GM23248 (cell line): Measurements from ENCODE around the gene RINL. TPM values are rescaled to one million over a fixed set of nuclear protein-coding genes. Genes with fewer than 3 reads are reported as not detected.

Experiments
- DNase-seq: peaks from one replicate; pipeline ENCODE4 v3.0.0-alpha.2; 2015
- H2AFZ ChIP-seq: fragments of 200-600 bp; sonication (generic); 2 replicates; pipeline ENCODE4 v1.6.1; 2016; ENCODE audit warnings: antibody characterized with exemption
- H3F3A ChIP-seq: fragments of 200-600 bp; sonication (generic); 2 replicates; pipeline ENCODE4 v1.6.1; 2016; ENCODE audit warnings: mild to moderate bottlenecking, antibody characterized with exemption, mixed run types; ENCODE audit not compliant: insufficient read depth
- H3K27ac ChIP-seq: fragments of 200-600 bp; sonication (generic); 2 replicates; pipeline ENCODE4 v1.5.1; 2016; ENCODE audit warnings: mild to moderate bottlenecking
- H3K27me3 ChIP-seq: fragments of 200-600 bp; sonication (generic); replicated peaks from 2 replicates; pipeline ENCODE4 v1.6.1; 2016; ENCODE audit warnings: mild to moderate bottlenecking; ENCODE audit not compliant: insufficient read depth
- H3K36me3 ChIP-seq: fragments of 200-600 bp; sonication (generic); 2 replicates; pipeline ENCODE4 v1.6.1; 2016; ENCODE audit warnings: low read depth, mild to moderate bottlenecking
- H3K4me1 ChIP-seq: fragments of 200-600 bp; sonication (generic); 2 replicates; pipeline ENCODE4 v1.6.1; 2016; ENCODE audit warnings: mild to moderate bottlenecking; ENCODE audit not compliant: insufficient read depth
- H3K4me2 ChIP-seq: fragments of 200-600 bp; sonication (generic); one replicate; pipeline ENCODE4 v1.6.1; 2016; ENCODE audit warnings: mild to moderate bottlenecking; ENCODE audit not compliant: unreplicated experiment
- H3K4me3 ChIP-seq: fragments of 200-600 bp; sonication (generic); 2 replicates; pipeline ENCODE4 v1.5.1; 2016; ENCODE audit warnings: mild to moderate bottlenecking
- H3K79me2 ChIP-seq: fragments of 200-600 bp; sonication (generic); 2 replicates; pipeline ENCODE4 v1.6.1; 2016; ENCODE audit warnings: mild to moderate bottlenecking; ENCODE audit not compliant: insufficient read depth
- H3K9ac ChIP-seq: fragments of 200-600 bp; sonication (generic); 2 replicates; pipeline ENCODE4 v1.6.1; 2016; ENCODE audit warnings: mild to moderate bottlenecking
- H3K9me2 ChIP-seq: fragments of 200-600 bp; sonication (generic); 2 replicates; pipeline ENCODE4 v1.6.1; 2016; ENCODE audit warnings: mixed run types, mild to moderate bottlenecking, moderate library complexity; ENCODE audit not compliant: insufficient read depth
- H3K9me3 ChIP-seq: fragments of 200-600 bp; sonication (generic); one replicate; pipeline ENCODE4 v1.6.1; 2017; ENCODE audit warnings: low read depth
- H4K20me1 ChIP-seq: fragments of 200-600 bp; sonication (generic); 2 replicates; pipeline ENCODE4 v1.6.0; 2016; ENCODE audit not compliant: insufficient read depth
- EZH2 ChIP-seq: fragments of 200-600 bp; sonication (generic); IDR thresholded peaks from 2 replicates; pipeline ENCODE4 v1.6.1; 2018; ENCODE audit warnings: antibody characterized with exemption, mild to moderate bottlenecking; ENCODE audit not compliant: insufficient read depth, poor library complexity, severe bottlenecking
- EZH2phosphoT487 ChIP-seq: fragments of 200-600 bp; sonication (generic); IDR thresholded peaks from 2 replicates; pipeline ENCODE4 v1.6.1; 2018; ENCODE audit warnings: antibody characterized with exemption, moderate library complexity, mild to moderate bottlenecking, low read depth; ENCODE audit not compliant: insufficient read depth
- WGBS, 2 experiments: methylation state at CpG; one replicate each; pipeline ENCODE4 v1.1.6; 2015 to 2017; ENCODE audit warnings: low lambda C conversion rate in 2 of 2, low coverage in 1 of 2; ENCODE audit errors: missing lambda C conversion rate in 2 of 2; 5-methylcytosine and 5-hydroxymethylcytosine counted together
- in situ Hi-C: fragments of 300-500 bp; cut with MboI; formaldehyde crosslinking; loops from 2 replicates; pipeline ENCODE4 v1.15.0; 2020
- polyA plus RNA-seq: library from polyadenylated mRNA; unstranded; fragments of >200 nt; fragmentation: Nextera tagmentation; extraction: Ambion mirVana; gene quantifications from 2 replicates; pipeline ENCODE4 v1.2.1, GENCODE V29; 2016
- total RNA-seq: library from RNA; depleted of rRNA; stranded (reverse); fragments of >200 nt; shearing (Covaris generic); gene quantifications from 2 replicates; pipeline ENCODE4 v1.2.3, GENCODE V29; 2014

The RINL gene
- total and polyA plus RNA-seq, 2 experiments from 2014 or later, result 2.0 to 5.8 TPM

DNA sequence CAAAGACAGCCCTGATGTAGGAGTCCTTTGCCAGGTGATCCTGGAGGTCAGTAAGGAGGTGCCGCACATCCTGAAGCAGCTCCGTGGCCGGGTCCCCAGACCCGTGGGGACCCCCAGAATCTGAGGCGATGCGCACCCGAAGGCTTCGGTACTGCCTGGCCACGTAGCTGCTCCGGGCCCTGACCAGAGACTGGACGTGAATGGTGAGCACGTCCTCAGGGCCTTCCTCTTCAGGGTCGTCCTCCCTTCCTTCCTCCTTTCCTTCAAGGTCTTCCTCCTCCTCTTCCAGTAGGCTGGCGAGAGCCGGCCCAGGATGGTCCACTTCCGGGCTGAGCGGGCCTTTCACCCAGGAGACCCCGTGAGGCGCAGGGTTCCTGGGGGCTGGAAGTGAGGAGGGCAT, 7.5 kb downstream of the RINL start:
- in situ Hi-C loops, result no loop called here
- Histone ChIP-seq H3K4me3 (no peak overlapping the region), H3K9ac (no peak overlapping the region), H3K4me1 (no peaks in the 10 kb centered on the region), H3K79me2 (no peaks in the 10 kb centered on the region), H3K9me2 (no peaks in the 10 kb centered on the region), H3K27me3 (no peaks in the 10 kb centered on the region), H4K20me1 (no peaks in the 10 kb centered on the region), H3K36me3 (no peaks in the 10 kb centered on the region), H3K27ac (no peak overlapping the region), H2AFZ (no peak overlapping the region), H3F3A (no peaks in the 10 kb centered on the region), H3K9me3 (no peaks in the 10 kb centered on the region), H3K4me2 (no peak overlapping the region)
- TF ChIP-seq EZH2 (no peak), EZH2phosphoT487 (no peak)
- 94 to 95% methylated on average over 18 to 19 of the region's 19 CpGs for WGBS, 2 experiments
- no peak for DNase-seq

DNA sequence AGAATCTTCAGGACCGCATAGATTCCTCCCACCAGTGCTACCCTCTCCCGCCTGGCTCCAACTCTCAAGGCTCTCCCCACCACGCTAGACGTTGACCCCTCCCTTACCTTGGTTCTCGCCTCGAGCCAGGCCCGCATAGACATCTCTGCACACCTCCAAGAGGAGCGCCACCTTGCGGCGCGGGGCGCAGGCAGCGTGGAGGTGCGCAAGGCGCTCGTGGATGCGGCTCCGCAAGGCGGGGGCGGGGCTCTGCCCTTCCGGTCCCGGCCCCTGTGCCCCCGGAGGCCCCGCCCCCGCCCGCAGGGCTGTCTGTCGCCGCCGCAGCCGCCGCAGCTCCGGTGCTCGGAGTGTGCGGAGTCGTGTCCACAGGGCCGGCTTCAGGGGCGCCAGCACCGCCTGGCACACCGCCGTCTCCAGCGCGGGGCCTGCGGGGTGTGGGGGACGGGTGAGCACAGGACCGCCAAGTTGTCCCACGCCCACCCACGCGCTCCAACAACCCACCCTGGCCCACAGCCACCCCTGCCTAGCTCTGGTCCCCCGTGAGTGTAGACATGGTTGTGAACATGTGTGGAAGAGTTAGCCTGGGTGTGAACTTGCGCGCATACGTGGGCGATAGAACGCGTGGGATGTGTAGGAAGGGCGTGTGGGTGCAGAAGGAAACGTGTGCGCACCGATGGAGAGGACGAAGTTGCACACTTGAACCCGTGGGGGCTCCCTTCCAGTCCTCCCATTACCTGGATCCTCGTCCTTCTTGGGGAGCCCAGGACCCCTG, 8.1 kb downstream of the RINL start:
- Histone ChIP-seq H3K9ac (0 out of 2 replicates have a peak overlapping the region, but pooled peaks have one; percentile 16), H4K20me1 (no peaks in the 10 kb centered on the region), H3K9me2 (no peaks in the 10 kb centered on the region), H3K36me3 (no peaks in the 10 kb centered on the region), H3K9me3 (no peaks in the 10 kb centered on the region), H3K4me3 (peak overlapping the region; percentile 65), H3K27me3 (no peaks in the 10 kb centered on the region), H3K79me2 (no peaks in the 10 kb centered on the region), H3K27ac (no peak overlapping the region), H3F3A (no peaks in the 10 kb centered on the region), H2AFZ (peak overlapping the region; percentile 82), H3K4me1 (no peaks in the 10 kb centered on the region), H3K4me2 (peak overlapping the region; percentile 71)
- TF ChIP-seq EZH2phosphoT487, result no peak
- TF ChIP-seq EZH2, result no peak
- WGBS, 2 experiments, result 21 to 32% methylated on average over 38 to 62 of the region's 62 CpGs
- in situ Hi-C loops, result no loop called here
- DNase-seq, result peak; percentile 77

DNA sequence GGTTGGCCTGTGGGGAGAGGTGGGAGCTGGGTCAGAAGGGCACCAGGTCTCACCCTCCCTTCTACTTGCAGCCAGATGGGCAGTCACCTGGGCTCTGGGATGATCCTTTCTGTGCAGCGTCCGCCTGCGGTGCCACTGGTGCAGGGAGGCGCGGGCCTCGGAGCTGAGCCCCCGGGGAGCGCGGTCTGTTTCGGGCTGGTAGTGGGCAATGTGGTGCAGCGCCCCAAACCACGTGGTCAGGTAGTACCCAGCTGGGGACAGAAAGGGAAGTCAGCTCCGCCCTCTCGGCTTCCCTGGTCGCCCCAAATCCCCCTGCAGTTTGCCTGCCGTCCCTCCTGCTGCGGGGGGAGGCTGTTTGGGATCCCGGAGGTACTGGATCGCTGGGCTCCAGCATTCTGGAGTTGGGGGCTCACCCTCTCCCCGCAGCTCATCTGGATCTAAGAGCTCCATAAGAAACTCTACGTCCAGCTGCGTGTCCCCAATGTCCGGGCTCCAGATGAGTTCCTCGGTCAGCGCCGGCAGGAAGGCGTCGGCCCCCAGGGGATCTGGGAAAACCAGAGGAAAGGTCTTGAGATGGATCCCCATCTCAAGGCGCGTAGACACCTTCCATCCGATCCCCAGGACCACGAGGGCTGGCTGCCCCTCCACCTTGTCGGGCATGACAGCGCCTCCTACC, 8.8 kb downstream of the RINL start:
- H3K4me1 ChIP-seq, result no peaks in the 10 kb centered on the region
- H3K27me3 ChIP-seq, result no peaks in the 10 kb centered on the region
- 15 to 17% methylated on average over 34 of the region's 34 CpGs for WGBS, 2 experiments
- peak overlapping the region; percentile 82 for H2AFZ ChIP-seq
- H3K4me3 ChIP-seq, result peak overlapping the region; percentile 65
- no peaks in the 10 kb centered on the region for H3K36me3 ChIP-seq
- in situ Hi-C loops, result no loop called here
- no peak for TF ChIP-seq EZH2phosphoT487
- no peak for TF ChIP-seq EZH2
- H3K9ac ChIP-seq, result no peak overlapping the region
- H3K9me3 ChIP-seq, result no peaks in the 10 kb centered on the region
- no peak overlapping the region for H3K27ac ChIP-seq
- H3K4me2 ChIP-seq, result peak overlapping the region; percentile 71
- H4K20me1 ChIP-seq, result no peaks in the 10 kb centered on the region
- H3K79me2 ChIP-seq, result no peaks in the 10 kb centered on the region
- no peaks in the 10 kb centered on the region for H3F3A ChIP-seq
- no peaks in the 10 kb centered on the region for H3K9me2 ChIP-seq
- no peak for DNase-seq

DNA sequence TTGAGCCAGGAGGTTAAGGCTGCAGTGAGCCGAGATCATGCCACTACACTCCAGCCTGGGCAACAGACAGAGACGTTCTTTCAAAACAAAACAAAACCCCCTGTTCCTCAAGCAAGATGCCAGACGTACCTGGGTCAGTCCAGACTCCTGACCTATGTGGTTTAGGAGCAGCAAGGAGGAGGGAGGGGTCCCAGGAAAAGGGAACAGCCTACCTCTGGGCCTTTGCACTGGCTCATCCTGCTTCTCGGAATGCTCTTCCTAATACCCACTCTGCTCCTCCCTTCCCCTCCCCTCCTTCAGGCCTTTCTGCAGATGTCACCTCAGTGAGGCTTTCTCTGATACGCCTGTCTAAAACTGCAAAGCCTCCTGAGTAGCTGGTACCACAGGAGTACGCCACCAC, 9.5 kb downstream of the RINL start:
- in situ Hi-C loops, result no loop called here
- no peak overlapping the region for H3K27ac ChIP-seq
- H3K4me1 ChIP-seq, result no peaks in the 10 kb centered on the region
- H3K79me2 ChIP-seq, result no peaks in the 10 kb centered on the region
- no peaks in the 10 kb centered on the region for H3K9me3 ChIP-seq
- H2AFZ ChIP-seq, result no peak overlapping the region
- TF ChIP-seq EZH2, result no peak
- TF ChIP-seq EZH2phosphoT487, result no peak
- WGBS, 2 experiments, result 91 to 92% methylated on average over 6 of the region's 6 CpGs
- H3K36me3 ChIP-seq, result no peaks in the 10 kb centered on the region
- H3K9ac ChIP-seq, result no peak overlapping the region
- no peak overlapping the region for H3K4me2 ChIP-seq
- no peaks in the 10 kb centered on the region for H3K27me3 ChIP-seq
- no peaks in the 10 kb centered on the region for H3F3A ChIP-seq
- H4K20me1 ChIP-seq, result no peaks in the 10 kb centered on the region
- H3K4me3 ChIP-seq, result no peak overlapping the region
- no peak for DNase-seq
- H3K9me2 ChIP-seq, result no peaks in the 10 kb centered on the region
